GM19239 (cell line): Measurements from ENCODE around the gene HINT3.
"Not testable (repeated sequence)": the region's sequence is repeated elsewhere in the genome, so short reads cannot be mapped to it uniquely, and the experiment has no call there.

Experiments
- DNase-seq: peaks from one replicate; pipeline ENCODE4 v3.0.0; 2011; ENCODE audit warnings: low spot score; ENCODE audit not compliant: insufficient read length
- FAIRE-seq: peaks from 2 replicates; lab custom pipeline; 2011; peaks lifted over from hg19 to GRCh38; lab: Jason Lieb, UNC

Gene HINT3

GRCh38 chr6:125989631-125990030, 33.1 kb downstream of the HINT3 start:
- DNase-seq, result no peak
- no peak for FAIRE-seq

- no peak for FAIRE-seq
These were observed 35.1 kb downstream of the HINT3 start for GRCh38 chr6:125991653-125992052.

DNA sequence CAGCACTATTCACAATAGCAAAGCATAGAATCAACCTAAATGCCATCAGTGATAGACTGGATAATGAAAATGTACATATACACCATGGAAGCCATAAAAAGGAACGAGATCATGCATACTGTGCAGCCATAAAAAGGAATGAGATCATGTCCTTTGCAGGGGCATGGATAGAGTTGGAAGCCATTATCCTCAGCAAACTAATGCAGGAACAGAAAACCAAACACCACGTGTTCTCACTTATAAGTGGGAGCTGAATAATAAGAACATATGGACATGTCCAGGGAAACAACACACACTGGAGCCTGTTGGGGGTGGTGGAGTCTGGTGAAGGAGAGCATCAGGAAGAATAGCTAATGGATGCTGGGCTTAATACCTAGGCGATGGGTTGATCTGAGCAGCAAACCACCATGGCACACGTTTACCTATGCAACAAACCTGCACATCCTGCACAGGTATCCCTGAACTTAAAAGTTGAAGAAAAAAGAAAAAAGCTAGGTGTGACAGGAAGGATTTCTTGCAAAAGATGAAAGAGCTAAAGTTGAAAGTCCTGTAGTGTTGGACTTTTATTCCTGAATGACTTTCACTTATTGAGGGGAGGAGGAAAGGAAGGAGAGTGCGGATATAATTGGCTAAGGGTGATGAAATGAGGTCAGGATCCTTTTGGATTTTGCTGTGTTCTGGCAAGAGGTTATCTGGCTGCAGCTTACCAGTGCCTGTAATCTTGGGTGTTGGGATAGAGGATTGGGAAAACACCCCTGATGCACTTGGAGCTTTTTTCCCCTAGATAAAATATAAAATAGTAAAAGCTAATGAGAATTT, 38.3 kb downstream of the HINT3 start:
- FAIRE-seq (no peak), DNase-seq (no peak)

More at GRCh38 chr6:125991653-125992052, 35.1 kb downstream of the HINT3 start:
- DNase-seq, result no peak

DNA sequence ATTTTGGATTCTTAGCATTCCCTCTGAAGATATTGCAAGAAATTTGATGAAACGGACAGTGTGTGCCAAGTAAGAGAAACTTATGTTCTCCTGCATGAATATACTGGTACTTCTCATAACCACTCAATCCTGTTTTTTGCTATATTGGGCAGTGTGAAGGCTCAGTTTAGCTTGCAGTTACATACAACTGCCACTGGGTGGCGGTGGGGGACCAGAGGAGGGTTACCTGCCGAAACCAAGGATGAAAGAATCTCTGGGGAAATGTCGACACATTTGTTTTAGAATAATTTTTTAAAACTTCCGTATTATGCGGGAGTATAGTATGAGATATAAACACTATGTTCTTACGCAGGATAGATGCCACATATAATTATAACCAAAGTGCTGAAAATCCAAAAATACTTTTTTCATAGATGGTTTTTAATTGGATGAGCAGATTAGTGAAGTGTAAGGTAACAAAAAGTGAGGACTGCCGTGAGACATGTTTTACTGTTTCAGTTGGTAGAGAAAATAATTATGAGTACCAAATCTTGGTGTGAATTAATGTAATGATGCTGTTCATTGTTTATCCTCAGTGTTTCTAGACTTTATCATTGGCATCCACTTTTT, 39.5 kb downstream of the HINT3 start:
- FAIRE-seq, result peak; percentile 95
- peak; percentile 28 for DNase-seq

DNA sequence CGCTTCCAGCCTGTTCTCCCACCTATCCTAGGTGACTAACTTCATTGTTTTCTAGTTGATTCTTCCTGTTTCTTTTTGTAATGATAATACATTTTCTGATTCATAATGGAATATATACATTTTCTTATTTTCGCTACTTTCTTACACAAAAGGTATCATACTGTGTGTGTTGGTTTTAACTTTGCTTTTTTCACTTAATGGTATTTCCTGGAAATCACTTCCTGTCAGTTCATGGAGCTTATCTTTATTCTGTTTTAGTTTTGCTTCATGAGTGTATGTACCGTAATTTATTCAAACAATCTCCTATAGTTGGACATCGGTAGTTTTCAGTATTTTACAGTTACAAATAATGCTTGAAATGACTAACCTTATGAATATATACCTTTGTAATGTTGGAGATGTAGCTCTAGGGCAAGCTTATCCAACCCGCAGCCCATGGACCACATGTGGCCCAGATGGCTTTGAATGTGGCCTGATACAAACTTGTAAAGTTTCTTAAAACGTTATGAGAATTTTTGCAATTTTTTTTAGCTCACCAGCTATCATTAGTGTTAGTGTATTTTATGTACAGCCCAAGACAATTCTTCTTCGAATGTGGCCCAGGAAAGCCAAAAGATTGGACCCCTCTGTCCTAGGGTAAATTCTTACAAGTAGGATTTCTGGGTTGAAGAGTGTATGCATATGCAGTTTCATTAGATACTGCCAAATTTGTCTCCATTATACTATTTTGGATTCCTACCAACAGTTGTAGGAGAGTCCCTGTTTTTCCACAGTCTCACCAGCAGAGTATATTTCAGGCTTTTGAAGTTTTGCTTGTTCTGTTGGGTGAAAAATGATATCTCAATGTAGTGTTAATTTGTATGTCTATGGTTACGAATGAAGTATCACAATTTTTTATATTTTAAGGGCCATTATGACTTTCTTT, 46.4 kb downstream of the HINT3 start:
- DNase-seq, result no peak

DNA sequence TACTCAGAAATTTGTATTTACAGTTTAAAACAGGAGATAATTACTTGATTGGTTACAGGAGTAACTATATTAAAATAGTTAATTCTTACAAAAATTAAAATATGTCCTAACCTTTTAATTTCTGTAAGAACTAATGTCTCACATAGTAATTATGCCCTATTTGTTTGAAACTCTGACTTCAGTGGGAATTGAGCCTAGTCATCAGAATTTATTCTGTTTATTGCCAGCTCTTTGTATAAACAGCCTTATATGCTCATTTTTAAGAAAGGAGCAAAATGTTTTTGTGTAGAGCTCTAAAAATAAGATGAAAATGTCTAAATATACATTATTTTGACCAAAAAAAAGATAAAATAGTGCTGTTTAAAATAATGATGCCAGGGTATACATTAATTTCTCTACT, 51.2 kb downstream of the HINT3 start:
- DNase-seq (no peak), FAIRE-seq (no peak)

More for the DNA sequence above, 46.4 kb downstream of the HINT3 start:
- peak; percentile 76 for FAIRE-seq

DNA sequence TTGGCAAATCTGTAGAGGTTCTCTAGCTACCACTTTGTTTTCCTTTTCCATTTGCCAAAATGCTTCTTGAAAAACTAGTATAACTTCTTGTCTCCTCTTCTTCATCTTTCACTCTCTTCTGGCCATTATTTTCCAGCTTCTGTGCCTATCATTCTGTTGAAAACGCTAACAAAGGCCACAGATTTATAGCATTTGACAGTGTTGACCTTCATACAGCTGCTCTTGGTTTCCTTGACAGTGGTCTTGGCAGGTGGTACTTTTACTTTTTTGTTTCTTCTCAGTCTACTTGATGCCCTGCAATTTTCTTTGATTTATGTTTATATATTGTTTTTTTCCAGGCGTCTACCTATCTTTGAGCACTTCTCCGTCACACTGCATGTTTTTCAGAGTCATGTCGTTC, 53.5 kb downstream of the HINT3 start:
- DNase-seq (no peak), FAIRE-seq (no peak)

GRCh38 chr6:126015863-126016262, 59.3 kb downstream of the HINT3 start:
- DNase-seq, result no peak
- FAIRE-seq, result no peak

- DNase-seq (no peak), FAIRE-seq (no peak)
These were observed 60.0 kb downstream of the HINT3 start for GRCh38 chr6:126016591-126016990.

GRCh38 chr6:126017668-126018067, 61.1 kb downstream of the HINT3 start:
- DNase-seq, result no peak
- no peak for FAIRE-seq

GRCh38 chr6:126020305-126021050, 63.9 kb downstream of the HINT3 start:
- no peak for FAIRE-seq
- DNase-seq, result no peak

GRCh38 chr6:126023474-126023873, 66.9 kb downstream of the HINT3 start:
- not testable (repeated sequence) for FAIRE-seq, DNase-seq

GRCh38 chr6:126026001-126026400, 69.4 kb downstream of the HINT3 start:
- FAIRE-seq, result no peak
- DNase-seq, result no peak

- FAIRE-seq (peak; percentile 39), DNase-seq (no peak)
These were observed 71.0 kb downstream of the HINT3 start for GRCh38 chr6:126027601-126028000.
